WTC11 (cell line): ENCODE data around the gene DGKQ. TPM values are rescaled to one million over a fixed set of nuclear protein-coding genes. Genes with fewer than 3 reads are reported as not detected.

Experiments used
- ATAC-seq: fragments of 200-7000 bp; cut with Tn5 transposase; 2 replicates; pipeline ENCODE4 v1.10.0; 2021; ENCODE audit warnings: mild to moderate bottlenecking, moderate library complexity
- CTCF ChIA-PET: fragments of 300-600 bp; sonication (Branson Sonifier 250); formaldehyde crosslinking; loops from one replicate; lab custom pipeline; 2021; ENCODE audit warnings: antibody characterized with exemption; lab: Charles Lee
- POLR2A ChIA-PET: fragments of 350-600 bp; sonication (Branson Sonifier 250); formaldehyde crosslinking; loops from one replicate; lab custom pipeline; 2021; ENCODE audit warnings: antibody characterized with exemption; lab: Charles Lee
- DNase-seq: peaks from one replicate; pipeline ENCODE4 v3.0.0; 2021; ENCODE audit warnings: low spot score
- H3K27ac Mint-ChIP-seq: 2 replicates; pipeline ENCODE4 v1.8.0; 2021; ENCODE audit warnings: mixed read lengths
- H3K27me3 Mint-ChIP-seq: 2 replicates; pipeline ENCODE4 v1.8.0; 2021; ENCODE audit warnings: low read depth, mild to moderate bottlenecking, moderate library complexity, mixed read lengths
- H3K36me3 Mint-ChIP-seq: 2 replicates; pipeline ENCODE4 v1.8.0; 2021; ENCODE audit warnings: mixed read lengths
- H3K4me1 Mint-ChIP-seq: 2 replicates; pipeline ENCODE4 v1.8.0; 2022; ENCODE audit warnings: mixed read lengths
- H3K4me3 Mint-ChIP-seq: 2 replicates; pipeline ENCODE4 v1.8.0; 2021; ENCODE audit warnings: mild to moderate bottlenecking, moderate library complexity, mixed read lengths
- H3K9me3 Mint-ChIP-seq: 2 replicates; pipeline ENCODE4 v1.8.0; 2021; ENCODE audit warnings: mixed read lengths
- CBFB ChIP-seq: sonication (generic); formaldehyde crosslinking; IDR thresholded peaks from 2 replicates; pipeline ENCODE4 v1.8.1; 2022; ENCODE audit warnings: mild to moderate bottlenecking, low read depth, missing genetic modification reagents
- ELF4 ChIP-seq: sonication (generic); formaldehyde crosslinking; IDR thresholded peaks from 2 replicates; pipeline ENCODE4 v1.8.1; 2022; ENCODE audit warnings: low read depth, mild to moderate bottlenecking, moderate library complexity, missing genetic modification reagents
- FOXJ3 ChIP-seq: sonication (generic); formaldehyde crosslinking; IDR thresholded peaks from 2 replicates; pipeline ENCODE4 v1.9.0; 2021; ENCODE audit warnings: missing genetic modification reagents, mild to moderate bottlenecking, borderline replicate concordance
- FOXK1 ChIP-seq: sonication (generic); formaldehyde crosslinking; IDR thresholded peaks from 2 replicates; pipeline ENCODE4 v1.8.0; 2022; ENCODE audit warnings: mild to moderate bottlenecking, moderate library complexity, missing genetic modification reagents
- JUN ChIP-seq: sonication (generic); formaldehyde crosslinking; IDR thresholded peaks from 2 replicates; pipeline ENCODE4 v1.8.0; 2023; ENCODE audit warnings: mild to moderate bottlenecking, missing genetic modification reagents
- KAT7 ChIP-seq: sonication (generic); formaldehyde crosslinking; IDR thresholded peaks from 2 replicates; pipeline ENCODE4 v1.8.1; 2023; ENCODE audit warnings: missing genetic modification reagents, mild to moderate bottlenecking, borderline replicate concordance
- SOX15 ChIP-seq: fragments of 250-450 bp; sonication (Bioruptor Pico); IDR thresholded peaks from 2 replicates; pipeline ENCODE4 v1.9.0; 2021; ENCODE audit warnings: mild to moderate bottlenecking
- ZNF138 ChIP-seq: sonication (generic); formaldehyde crosslinking; conservative IDR thresholded peaks from 2 replicates; pipeline ENCODE4 v1.8.1; 2022; ENCODE audit warnings: mild to moderate bottlenecking, moderate library complexity, missing genetic modification reagents
- total RNA-seq: library from RNA; stranded (reverse); gene quantifications from 3 replicates; pipeline ENCODE4 v1.2.3, GENCODE V29; 2021
- TF ChIP-seq, protein P1 (sequence below): fragments of 200-600 bp; IDR thresholded peaks from 2 replicates; pipeline ENCODE4 v1.8.0; 2022; ENCODE audit warnings: antibody characterized with exemption
- TF ChIP-seq, protein P2 (sequence below): sonication (generic); formaldehyde crosslinking; IDR thresholded peaks from 2 replicates; pipeline ENCODE4 v1.8.1; 2022; ENCODE audit warnings: mild to moderate bottlenecking, missing genetic modification reagents, moderate library complexity, borderline replicate concordance
- TF ChIP-seq, protein P3 (sequence below): sonication (generic); formaldehyde crosslinking; IDR thresholded peaks from 2 replicates; pipeline ENCODE4 v1.8.1; 2023; ENCODE audit warnings: mild to moderate bottlenecking, missing genetic modification reagents
- TF ChIP-seq, protein P4 (sequence below): sonication (generic); formaldehyde crosslinking; IDR thresholded peaks from 2 replicates; pipeline ENCODE4 v1.8.1; 2022; ENCODE audit warnings: mild to moderate bottlenecking, moderate library complexity, missing genetic modification reagents
- TF ChIP-seq, protein P5 (sequence below): sonication (generic); formaldehyde crosslinking; IDR thresholded peaks from 2 replicates; pipeline ENCODE4 v1.8.1; 2023; ENCODE audit warnings: mild to moderate bottlenecking, moderate library complexity, missing genetic modification reagents
- TF ChIP-seq, protein P6 (sequence below): sonication (generic); formaldehyde crosslinking; conservative IDR thresholded peaks from 2 replicates; pipeline ENCODE4 v1.8.1; 2023; ENCODE audit warnings: mild to moderate bottlenecking, low read depth, missing genetic modification reagents, moderate library complexity
- TF ChIP-seq, protein P7 (sequence below): fragments of 250-450 bp; sonication (Bioruptor Pico); IDR thresholded peaks from 2 replicates; pipeline ENCODE4 v1.9.0; 2021; ENCODE audit warnings: mild to moderate bottlenecking
- TF ChIP-seq, protein P8 (sequence below): sonication (generic); formaldehyde crosslinking; conservative IDR thresholded peaks from 2 replicates; pipeline ENCODE4 v1.8.1; 2022; ENCODE audit warnings: mild to moderate bottlenecking, missing genetic modification reagents
- TF ChIP-seq, protein P9 (sequence below): sonication (generic); formaldehyde crosslinking; IDR thresholded peaks from 2 replicates; pipeline ENCODE4 v1.8.0; 2022; ENCODE audit warnings: mild to moderate bottlenecking, missing genetic modification reagents

DGKQ gene
- total RNA-seq, 1 experiment from 2014 or later = 19.3 TPM

DNA sequence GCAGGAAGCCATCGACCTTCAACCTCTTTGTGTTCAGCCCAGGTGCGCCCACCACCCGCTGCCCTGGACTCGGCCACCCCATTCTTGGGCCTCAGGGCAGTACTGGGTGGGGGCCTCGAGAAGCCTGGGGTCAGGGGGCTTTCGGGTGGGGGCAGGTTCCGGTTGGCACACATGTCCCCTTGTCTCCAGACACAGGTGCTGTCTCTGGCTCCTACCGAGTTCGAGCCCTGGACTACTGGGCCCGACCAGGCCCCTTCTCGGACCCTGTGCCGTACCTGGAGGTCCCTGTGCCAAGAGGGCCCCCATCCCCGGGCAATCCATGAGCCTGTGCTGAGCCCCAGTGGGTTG is 30.7 kb upstream of the DGKQ start:
- H3K4me1 Mint-ChIP-seq = peaks cover 5% of the 10 kb centered on the region; the same call in 1 of the 2 replicates
- H3K36me3 Mint-ChIP-seq = no peaks in the 10 kb centered on the region
- no peak for DNase-seq
- no peak overlapping the region; the same call in 1 of the 2 replicates for H3K4me3 Mint-ChIP-seq
- POLR2A ChIA-PET = no interaction called here
- TF ChIP-seq, protein P1, sequence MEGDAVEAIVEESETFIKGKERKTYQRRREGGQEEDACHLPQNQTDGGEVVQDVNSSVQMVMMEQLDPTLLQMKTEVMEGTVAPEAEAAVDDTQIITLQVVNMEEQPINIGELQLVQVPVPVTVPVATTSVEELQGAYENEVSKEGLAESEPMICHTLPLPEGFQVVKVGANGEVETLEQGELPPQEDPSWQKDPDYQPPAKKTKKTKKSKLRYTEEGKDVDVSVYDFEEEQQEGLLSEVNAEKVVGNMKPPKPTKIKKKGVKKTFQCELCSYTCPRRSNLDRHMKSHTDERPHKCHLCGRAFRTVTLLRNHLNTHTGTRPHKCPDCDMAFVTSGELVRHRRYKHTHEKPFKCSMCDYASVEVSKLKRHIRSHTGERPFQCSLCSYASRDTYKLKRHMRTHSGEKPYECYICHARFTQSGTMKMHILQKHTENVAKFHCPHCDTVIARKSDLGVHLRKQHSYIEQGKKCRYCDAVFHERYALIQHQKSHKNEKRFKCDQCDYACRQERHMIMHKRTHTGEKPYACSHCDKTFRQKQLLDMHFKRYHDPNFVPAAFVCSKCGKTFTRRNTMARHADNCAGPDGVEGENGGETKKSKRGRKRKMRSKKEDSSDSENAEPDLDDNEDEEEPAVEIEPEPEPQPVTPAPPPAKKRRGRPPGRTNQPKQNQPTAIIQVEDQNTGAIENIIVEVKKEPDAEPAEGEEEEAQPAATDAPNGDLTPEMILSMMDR = no peak
- TF ChIP-seq FOXK1 (CRISPR knock-in tag) (no peak), FOXJ3 (CRISPR knock-in tag) (no peak), KAT7 (CRISPR knock-in tag) (no peak), JUN (CRISPR knock-in tag) (no peak), ZNF138 (CRISPR knock-in tag) (no peak), CBFB (CRISPR knock-in tag) (no peak), SOX15 (CRISPR knock-in tag) (no peak), ELF4 (CRISPR knock-in tag) (no peak)
- TF ChIP-seq, protein P2, sequence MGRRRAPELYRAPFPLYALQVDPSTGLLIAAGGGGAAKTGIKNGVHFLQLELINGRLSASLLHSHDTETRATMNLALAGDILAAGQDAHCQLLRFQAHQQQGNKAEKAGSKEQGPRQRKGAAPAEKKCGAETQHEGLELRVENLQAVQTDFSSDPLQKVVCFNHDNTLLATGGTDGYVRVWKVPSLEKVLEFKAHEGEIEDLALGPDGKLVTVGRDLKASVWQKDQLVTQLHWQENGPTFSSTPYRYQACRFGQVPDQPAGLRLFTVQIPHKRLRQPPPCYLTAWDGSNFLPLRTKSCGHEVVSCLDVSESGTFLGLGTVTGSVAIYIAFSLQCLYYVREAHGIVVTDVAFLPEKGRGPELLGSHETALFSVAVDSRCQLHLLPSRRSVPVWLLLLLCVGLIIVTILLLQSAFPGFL (CRISPR knock-in tag) = no peak
- TF ChIP-seq, protein P3, sequence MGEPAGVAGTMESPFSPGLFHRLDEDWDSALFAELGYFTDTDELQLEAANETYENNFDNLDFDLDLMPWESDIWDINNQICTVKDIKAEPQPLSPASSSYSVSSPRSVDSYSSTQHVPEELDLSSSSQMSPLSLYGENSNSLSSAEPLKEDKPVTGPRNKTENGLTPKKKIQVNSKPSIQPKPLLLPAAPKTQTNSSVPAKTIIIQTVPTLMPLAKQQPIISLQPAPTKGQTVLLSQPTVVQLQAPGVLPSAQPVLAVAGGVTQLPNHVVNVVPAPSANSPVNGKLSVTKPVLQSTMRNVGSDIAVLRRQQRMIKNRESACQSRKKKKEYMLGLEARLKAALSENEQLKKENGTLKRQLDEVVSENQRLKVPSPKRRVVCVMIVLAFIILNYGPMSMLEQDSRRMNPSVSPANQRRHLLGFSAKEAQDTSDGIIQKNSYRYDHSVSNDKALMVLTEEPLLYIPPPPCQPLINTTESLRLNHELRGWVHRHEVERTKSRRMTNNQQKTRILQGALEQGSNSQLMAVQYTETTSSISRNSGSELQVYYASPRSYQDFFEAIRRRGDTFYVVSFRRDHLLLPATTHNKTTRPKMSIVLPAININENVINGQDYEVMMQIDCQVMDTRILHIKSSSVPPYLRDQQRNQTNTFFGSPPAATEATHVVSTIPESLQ (CRISPR knock-in tag) = no peak
- TF ChIP-seq, protein P4, sequence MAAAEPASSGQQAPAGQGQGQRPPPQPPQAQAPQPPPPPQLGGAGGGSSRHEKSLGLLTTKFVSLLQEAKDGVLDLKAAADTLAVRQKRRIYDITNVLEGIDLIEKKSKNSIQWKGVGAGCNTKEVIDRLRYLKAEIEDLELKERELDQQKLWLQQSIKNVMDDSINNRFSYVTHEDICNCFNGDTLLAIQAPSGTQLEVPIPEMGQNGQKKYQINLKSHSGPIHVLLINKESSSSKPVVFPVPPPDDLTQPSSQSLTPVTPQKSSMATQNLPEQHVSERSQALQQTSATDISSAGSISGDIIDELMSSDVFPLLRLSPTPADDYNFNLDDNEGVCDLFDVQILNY (CRISPR knock-in tag) = no peak
- TF ChIP-seq, protein P5, sequence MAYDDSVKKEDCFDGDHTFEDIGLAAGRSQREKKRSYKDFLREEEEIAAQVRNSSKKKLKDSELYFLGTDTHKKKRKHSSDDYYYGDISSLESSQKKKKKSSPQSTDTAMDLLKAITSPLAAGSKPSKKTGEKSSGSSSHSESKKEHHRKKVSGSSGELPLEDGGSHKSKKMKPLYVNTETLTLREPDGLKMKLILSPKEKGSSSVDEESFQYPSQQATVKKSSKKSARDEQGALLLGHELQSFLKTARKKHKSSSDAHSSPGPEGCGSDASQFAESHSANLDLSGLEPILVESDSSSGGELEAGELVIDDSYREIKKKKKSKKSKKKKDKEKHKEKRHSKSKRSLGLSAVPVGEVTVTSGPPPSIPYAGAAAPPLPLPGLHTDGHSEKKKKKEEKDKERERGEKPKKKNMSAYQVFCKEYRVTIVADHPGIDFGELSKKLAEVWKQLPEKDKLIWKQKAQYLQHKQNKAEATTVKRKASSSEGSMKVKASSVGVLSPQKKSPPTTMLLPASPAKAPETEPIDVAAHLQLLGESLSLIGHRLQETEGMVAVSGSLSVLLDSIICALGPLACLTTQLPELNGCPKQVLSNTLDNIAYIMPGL (CRISPR knock-in tag) = no peak
- TF ChIP-seq, protein P6, sequence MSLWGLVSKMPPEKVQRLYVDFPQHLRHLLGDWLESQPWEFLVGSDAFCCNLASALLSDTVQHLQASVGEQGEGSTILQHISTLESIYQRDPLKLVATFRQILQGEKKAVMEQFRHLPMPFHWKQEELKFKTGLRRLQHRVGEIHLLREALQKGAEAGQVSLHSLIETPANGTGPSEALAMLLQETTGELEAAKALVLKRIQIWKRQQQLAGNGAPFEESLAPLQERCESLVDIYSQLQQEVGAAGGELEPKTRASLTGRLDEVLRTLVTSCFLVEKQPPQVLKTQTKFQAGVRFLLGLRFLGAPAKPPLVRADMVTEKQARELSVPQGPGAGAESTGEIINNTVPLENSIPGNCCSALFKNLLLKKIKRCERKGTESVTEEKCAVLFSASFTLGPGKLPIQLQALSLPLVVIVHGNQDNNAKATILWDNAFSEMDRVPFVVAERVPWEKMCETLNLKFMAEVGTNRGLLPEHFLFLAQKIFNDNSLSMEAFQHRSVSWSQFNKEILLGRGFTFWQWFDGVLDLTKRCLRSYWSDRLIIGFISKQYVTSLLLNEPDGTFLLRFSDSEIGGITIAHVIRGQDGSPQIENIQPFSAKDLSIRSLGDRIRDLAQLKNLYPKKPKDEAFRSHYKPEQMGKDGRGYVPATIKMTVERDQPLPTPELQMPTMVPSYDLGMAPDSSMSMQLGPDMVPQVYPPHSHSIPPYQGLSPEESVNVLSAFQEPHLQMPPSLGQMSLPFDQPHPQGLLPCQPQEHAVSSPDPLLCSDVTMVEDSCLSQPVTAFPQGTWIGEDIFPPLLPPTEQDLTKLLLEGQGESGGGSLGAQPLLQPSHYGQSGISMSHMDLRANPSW (CRISPR knock-in tag) = no peak
- TF ChIP-seq, protein P7, sequence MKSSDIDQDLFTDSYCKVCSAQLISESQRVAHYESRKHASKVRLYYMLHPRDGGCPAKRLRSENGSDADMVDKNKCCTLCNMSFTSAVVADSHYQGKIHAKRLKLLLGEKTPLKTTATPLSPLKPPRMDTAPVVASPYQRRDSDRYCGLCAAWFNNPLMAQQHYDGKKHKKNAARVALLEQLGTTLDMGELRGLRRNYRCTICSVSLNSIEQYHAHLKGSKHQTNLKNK (CRISPR knock-in tag) = no peak
- TF ChIP-seq, protein P8, sequence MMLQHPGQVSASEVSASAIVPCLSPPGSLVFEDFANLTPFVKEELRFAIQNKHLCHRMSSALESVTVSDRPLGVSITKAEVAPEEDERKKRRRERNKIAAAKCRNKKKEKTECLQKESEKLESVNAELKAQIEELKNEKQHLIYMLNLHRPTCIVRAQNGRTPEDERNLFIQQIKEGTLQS = no peak
- TF ChIP-seq, protein P9, sequence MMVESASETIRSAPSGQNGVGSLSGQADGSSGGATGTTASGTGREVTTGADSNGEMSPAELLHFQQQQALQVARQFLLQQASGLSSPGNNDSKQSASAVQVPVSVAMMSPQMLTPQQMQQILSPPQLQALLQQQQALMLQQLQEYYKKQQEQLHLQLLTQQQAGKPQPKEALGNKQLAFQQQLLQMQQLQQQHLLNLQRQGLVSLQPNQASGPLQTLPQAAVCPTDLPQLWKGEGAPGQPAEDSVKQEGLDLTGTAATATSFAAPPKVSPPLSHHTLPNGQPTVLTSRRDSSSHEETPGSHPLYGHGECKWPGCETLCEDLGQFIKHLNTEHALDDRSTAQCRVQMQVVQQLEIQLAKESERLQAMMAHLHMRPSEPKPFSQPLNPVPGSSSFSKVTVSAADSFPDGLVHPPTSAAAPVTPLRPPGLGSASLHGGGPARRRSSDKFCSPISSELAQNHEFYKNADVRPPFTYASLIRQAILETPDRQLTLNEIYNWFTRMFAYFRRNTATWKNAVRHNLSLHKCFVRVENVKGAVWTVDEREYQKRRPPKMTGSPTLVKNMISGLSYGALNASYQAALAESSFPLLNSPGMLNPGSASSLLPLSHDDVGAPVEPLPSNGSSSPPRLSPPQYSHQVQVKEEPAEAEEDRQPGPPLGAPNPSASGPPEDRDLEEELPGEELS (CRISPR knock-in tag) = no peak
- TF ChIP-seq, all 79 proteins: peak for 0
- peaks cover 85% of the 10 kb centered on the region for H3K27me3 Mint-ChIP-seq
- CTCF ChIA-PET = interaction anchor here (0.6 kb wide), 1 partner anchor 352 kb away, joined by 3 read pairs; no protein-coding TSS in a partner anchor
- H3K9me3 Mint-ChIP-seq = peaks cover 7% of the 10 kb centered on the region; the same call in 1 of the 2 replicates
- ATAC-seq = no peak
- H3K27ac Mint-ChIP-seq = no peak overlapping the region
